H1 (cell line): Measurements from ENCODE around the gene AFF4. TPM values are rescaled to one million over a fixed set of nuclear protein-coding genes. Genes with fewer than 3 reads are reported as not detected.

Experiments
- BACH1 ChIP-seq: IDR thresholded peaks from 2 replicates; pipeline ENCODE4 v1.6.1; 2012; ENCODE audit warnings: low read length, improper control_type of control experiment
- BRCA1 ChIP-seq: IDR thresholded peaks from 2 replicates; pipeline ENCODE4 v1.6.1; 2012; ENCODE audit warnings: low read depth, low read length, improper control_type of control experiment
- CHD1 ChIP-seq: IDR thresholded peaks from 2 replicates; pipeline ENCODE4 v1.6.1; 2012; ENCODE audit warnings: low read depth, low read length, improper control_type of control experiment
- GTF2F1 ChIP-seq: IDR thresholded peaks from 2 replicates; pipeline ENCODE4 v1.6.1; 2012; ENCODE audit warnings: low read depth, low read length, improper control_type of control experiment, borderline replicate concordance
- RFX5 ChIP-seq: IDR thresholded peaks from 2 replicates; pipeline ENCODE4 v1.6.1; 2011; ENCODE audit warnings: low read depth, low read length, improper control_type of control experiment, borderline replicate concordance
- SAP30 ChIP-seq: fragments of 300-600 bp; sonication (generic); IDR thresholded peaks from 2 replicates; pipeline ENCODE4 v1.7.1; 2012; ENCODE audit warnings: low read length, moderate library complexity, mild to moderate bottlenecking, inconsistent platforms; ENCODE audit not compliant: insufficient read depth, insufficient replicate concordance
- TAF7 ChIP-seq: optimal IDR thresholded peaks from 2 replicates; pipeline ENCODE3; 2011; ENCODE audit warnings: low read depth, mild to moderate bottlenecking, inconsistent platforms, low read length, moderate library complexity, borderline replicate concordance
- polyA plus RNA-seq, 7 experiments: library from polyadenylated mRNA; depleted of rRNA in 3 of 7; stranded (reverse) in 5 of 7; unstranded in 2 of 7; fragments of >200 nt in 5 of 7; fragments of 200-250 nt in 2 of 7; gene quantifications; 1 replicate in 5 of 7; 2 replicates in 1 of 7; 4 replicates in 1 of 7; pipeline versions ENCODE4 v1.2.1 to v1.2.3, GENCODE V29; 2011 to 2013; ENCODE audit warnings: missing spikeins in 2 of 7, mixed read lengths in 2 of 7
- total RNA-seq: library from RNA; stranded (reverse); fragmentation: NEBNext Ultra II Directional; extraction: Animal tissue kit (Norgen Biotek cat#: 25700); gene quantifications from 2 replicates; pipeline ENCODE4 v1.2.1, GENCODE V29; 2021
- TF ChIP-seq, protein P1 (sequence below): fragments of 300-600 bp; sonication (generic); IDR thresholded peaks from 2 replicates; pipeline ENCODE4 v1.7.1; 2012; ENCODE audit warnings: low read length, moderate library complexity, mild to moderate bottlenecking, inconsistent platforms; ENCODE audit not compliant: insufficient replicate concordance
- TF ChIP-seq, protein P2 (sequence below), 3 experiments: IDR thresholded peaks; 1 replicate in 2 of 3; 2 replicates in 1 of 3; pipeline versions ENCODE4 v1.5.1 to v1.6.1; 2011; ENCODE audit warnings: low read length in 3 of 3, mild to moderate bottlenecking in 3 of 3, inconsistent platforms in 2 of 3, low read depth in 1 of 3, moderate library complexity in 1 of 3; ENCODE audit not compliant: insufficient read depth in 1 of 3; ENCODE audit errors: control extremely low read depth in 1 of 3

Gene AFF4
- total and polyA plus RNA-seq, 2 of the 8 experiments (the other 6 are each of a cell fraction or from before 2014, with no cell fraction given) = 12.0 to 61.4 TPM

DNA sequence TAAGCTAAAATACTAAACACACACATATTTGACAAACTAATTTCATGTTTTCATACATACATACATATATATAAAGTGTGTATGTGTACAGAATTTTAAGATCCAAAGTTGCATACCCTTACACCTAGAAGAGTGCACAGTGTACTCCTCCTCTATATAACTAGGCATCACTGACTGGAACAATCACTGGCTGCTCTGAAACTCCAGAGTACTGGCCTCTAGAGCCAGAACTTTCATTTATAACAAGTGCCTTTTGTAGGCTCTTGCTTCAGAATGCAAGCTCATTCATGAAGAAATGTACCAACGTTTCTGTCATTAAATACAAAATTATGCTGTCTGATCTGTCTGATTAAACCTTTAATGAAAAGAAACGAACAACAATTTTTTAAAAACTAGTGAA, 86.0 kb downstream of the AFF4 start (continued):
- TF ChIP-seq, protein P1, sequence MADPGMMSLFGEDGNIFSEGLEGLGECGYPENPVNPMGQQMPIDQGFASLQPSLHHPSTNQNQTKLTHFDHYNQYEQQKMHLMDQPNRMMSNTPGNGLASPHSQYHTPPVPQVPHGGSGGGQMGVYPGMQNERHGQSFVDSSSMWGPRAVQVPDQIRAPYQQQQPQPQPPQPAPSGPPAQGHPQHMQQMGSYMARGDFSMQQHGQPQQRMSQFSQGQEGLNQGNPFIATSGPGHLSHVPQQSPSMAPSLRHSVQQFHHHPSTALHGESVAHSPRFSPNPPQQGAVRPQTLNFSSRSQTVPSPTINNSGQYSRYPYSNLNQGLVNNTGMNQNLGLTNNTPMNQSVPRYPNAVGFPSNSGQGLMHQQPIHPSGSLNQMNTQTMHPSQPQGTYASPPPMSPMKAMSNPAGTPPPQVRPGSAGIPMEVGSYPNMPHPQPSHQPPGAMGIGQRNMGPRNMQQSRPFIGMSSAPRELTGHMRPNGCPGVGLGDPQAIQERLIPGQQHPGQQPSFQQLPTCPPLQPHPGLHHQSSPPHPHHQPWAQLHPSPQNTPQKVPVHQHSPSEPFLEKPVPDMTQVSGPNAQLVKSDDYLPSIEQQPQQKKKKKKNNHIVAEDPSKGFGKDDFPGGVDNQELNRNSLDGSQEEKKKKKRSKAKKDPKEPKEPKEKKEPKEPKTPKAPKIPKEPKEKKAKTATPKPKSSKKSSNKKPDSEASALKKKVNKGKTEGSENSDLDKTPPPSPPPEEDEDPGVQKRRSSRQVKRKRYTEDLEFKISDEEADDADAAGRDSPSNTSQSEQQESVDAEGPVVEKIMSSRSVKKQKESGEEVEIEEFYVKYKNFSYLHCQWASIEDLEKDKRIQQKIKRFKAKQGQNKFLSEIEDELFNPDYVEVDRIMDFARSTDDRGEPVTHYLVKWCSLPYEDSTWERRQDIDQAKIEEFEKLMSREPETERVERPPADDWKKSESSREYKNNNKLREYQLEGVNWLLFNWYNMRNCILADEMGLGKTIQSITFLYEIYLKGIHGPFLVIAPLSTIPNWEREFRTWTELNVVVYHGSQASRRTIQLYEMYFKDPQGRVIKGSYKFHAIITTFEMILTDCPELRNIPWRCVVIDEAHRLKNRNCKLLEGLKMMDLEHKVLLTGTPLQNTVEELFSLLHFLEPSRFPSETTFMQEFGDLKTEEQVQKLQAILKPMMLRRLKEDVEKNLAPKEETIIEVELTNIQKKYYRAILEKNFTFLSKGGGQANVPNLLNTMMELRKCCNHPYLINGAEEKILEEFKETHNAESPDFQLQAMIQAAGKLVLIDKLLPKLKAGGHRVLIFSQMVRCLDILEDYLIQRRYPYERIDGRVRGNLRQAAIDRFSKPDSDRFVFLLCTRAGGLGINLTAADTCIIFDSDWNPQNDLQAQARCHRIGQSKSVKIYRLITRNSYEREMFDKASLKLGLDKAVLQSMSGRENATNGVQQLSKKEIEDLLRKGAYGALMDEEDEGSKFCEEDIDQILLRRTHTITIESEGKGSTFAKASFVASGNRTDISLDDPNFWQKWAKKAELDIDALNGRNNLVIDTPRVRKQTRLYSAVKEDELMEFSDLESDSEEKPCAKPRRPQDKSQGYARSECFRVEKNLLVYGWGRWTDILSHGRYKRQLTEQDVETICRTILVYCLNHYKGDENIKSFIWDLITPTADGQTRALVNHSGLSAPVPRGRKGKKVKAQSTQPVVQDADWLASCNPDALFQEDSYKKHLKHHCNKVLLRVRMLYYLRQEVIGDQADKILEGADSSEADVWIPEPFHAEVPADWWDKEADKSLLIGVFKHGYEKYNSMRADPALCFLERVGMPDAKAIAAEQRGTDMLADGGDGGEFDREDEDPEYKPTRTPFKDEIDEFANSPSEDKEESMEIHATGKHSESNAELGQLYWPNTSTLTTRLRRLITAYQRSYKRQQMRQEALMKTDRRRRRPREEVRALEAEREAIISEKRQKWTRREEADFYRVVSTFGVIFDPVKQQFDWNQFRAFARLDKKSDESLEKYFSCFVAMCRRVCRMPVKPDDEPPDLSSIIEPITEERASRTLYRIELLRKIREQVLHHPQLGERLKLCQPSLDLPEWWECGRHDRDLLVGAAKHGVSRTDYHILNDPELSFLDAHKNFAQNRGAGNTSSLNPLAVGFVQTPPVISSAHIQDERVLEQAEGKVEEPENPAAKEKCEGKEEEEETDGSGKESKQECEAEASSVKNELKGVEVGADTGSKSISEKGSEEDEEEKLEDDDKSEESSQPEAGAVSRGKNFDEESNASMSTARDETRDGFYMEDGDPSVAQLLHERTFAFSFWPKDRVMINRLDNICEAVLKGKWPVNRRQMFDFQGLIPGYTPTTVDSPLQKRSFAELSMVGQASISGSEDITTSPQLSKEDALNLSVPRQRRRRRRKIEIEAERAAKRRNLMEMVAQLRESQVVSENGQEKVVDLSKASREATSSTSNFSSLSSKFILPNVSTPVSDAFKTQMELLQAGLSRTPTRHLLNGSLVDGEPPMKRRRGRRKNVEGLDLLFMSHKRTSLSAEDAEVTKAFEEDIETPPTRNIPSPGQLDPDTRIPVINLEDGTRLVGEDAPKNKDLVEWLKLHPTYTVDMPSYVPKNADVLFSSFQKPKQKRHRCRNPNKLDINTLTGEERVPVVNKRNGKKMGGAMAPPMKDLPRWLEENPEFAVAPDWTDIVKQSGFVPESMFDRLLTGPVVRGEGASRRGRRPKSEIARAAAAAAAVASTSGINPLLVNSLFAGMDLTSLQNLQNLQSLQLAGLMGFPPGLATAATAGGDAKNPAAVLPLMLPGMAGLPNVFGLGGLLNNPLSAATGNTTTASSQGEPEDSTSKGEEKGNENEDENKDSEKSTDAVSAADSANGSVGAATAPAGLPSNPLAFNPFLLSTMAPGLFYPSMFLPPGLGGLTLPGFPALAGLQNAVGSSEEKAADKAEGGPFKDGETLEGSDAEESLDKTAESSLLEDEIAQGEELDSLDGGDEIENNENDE = no peak
- TF ChIP-seq GTF2F1 (no peak), CHD1 (no peak), BRCA1 (no peak), BACH1 (no peak), TAF7 (no peak), SAP30 (no peak), RFX5 (no peak)
- TF ChIP-seq, protein P2, sequence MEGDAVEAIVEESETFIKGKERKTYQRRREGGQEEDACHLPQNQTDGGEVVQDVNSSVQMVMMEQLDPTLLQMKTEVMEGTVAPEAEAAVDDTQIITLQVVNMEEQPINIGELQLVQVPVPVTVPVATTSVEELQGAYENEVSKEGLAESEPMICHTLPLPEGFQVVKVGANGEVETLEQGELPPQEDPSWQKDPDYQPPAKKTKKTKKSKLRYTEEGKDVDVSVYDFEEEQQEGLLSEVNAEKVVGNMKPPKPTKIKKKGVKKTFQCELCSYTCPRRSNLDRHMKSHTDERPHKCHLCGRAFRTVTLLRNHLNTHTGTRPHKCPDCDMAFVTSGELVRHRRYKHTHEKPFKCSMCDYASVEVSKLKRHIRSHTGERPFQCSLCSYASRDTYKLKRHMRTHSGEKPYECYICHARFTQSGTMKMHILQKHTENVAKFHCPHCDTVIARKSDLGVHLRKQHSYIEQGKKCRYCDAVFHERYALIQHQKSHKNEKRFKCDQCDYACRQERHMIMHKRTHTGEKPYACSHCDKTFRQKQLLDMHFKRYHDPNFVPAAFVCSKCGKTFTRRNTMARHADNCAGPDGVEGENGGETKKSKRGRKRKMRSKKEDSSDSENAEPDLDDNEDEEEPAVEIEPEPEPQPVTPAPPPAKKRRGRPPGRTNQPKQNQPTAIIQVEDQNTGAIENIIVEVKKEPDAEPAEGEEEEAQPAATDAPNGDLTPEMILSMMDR (IDR thresholded peaks at IDR 0.05; ENCODE audit: control extremely low read depth in 1 of 3, insufficient read depth in 1 of 3, low read depth in 1 of 3, low read length in 3 of 3) = no peak
